GM21786 (cell line): ENCODE data around the gene SLC7A8.
"Not testable (repeated sequence)": the region's sequence is repeated elsewhere in the genome, so short reads cannot be mapped to it uniquely, and the experiment has no call there.

ENCODE experiments used
- ATAC-seq: cut with Tn5 transposase; IDR thresholded peaks from one replicate; pipeline ENCODE4 v1.9.1; 2021; ENCODE audit not compliant: unreplicated experiment

SLC7A8 gene

GRCh38 chr14:23115039-23115731 is 68.3 kb downstream of the SLC7A8 start:
- ATAC-seq, result no peak

- ATAC-seq, result no peak
Observed at GRCh38 chr14:23114669-23115038, 68.8 kb downstream of the SLC7A8 start.

- no peak for ATAC-seq
Observed at GRCh38 chr14:23114120-23114458, 69.4 kb downstream of the SLC7A8 start.

- ATAC-seq, result no peak
Observed at GRCh38 chr14:23113431-23114119, 69.9 kb downstream of the SLC7A8 start.

GRCh38 chr14:23112359-23113178 is 70.9 kb downstream of the SLC7A8 start:
- ATAC-seq, result no peak

GRCh38 chr14:23110579-23111365 is 72.7 kb downstream of the SLC7A8 start:
- ATAC-seq, result no peak

- no peak for ATAC-seq
Observed at GRCh38 chr14:23109769-23110168, 73.7 kb downstream of the SLC7A8 start.

GRCh38 chr14:23108169-23108568 is 75.3 kb downstream of the SLC7A8 start:
- not testable (repeated sequence) for ATAC-seq

- not testable (repeated sequence) for ATAC-seq
Observed at GRCh38 chr14:23107620-23108019, 75.8 kb downstream of the SLC7A8 start.

GRCh38 chr14:23106747-23107045 is 76.8 kb downstream of the SLC7A8 start:
- ATAC-seq, result no peak

GRCh38 chr14:23105348-23105824 is 78.1 kb downstream of the SLC7A8 start:
- ATAC-seq, result no peak

- ATAC-seq, result no peak
Observed at GRCh38 chr14:23104591-23105347, 78.7 kb downstream of the SLC7A8 start, which contains the start of gene CIROP. CIROP (minus strand) TSS chr14:23104989; CDS start chr14:23104920, 69 bp downstream.

- ATAC-seq, result no peak
Observed at GRCh38 chr14:23104070-23104590, 79.3 kb downstream of the SLC7A8 start.

GRCh38 chr14:23103581-23103980 is 79.9 kb downstream of the SLC7A8 start:
- ATAC-seq, result no peak

GRCh38 chr14:23102801-23103200 is 80.7 kb downstream of the SLC7A8 start:
- ATAC-seq, result no peak

- no peak for ATAC-seq
Observed at GRCh38 chr14:23101986-23102625, 81.4 kb downstream of the SLC7A8 start.

- no peak for ATAC-seq
Observed at GRCh38 chr14:23101213-23101970, 82.1 kb downstream of the SLC7A8 start.

- ATAC-seq, result no peak
Observed at GRCh38 chr14:23099212-23099861, 84.1 kb downstream of the SLC7A8 start.
